GM21786 (cell line): ENCODE results near the gene AP1M1.
"Not testable (repeated sequence)": the region's sequence is repeated elsewhere in the genome, so short reads cannot be mapped to it uniquely, and the experiment has no call there.

Experiments
- ATAC-seq: cut with Tn5 transposase; IDR thresholded peaks from one replicate; pipeline ENCODE4 v1.9.1; 2021; ENCODE audit not compliant: unreplicated experiment

Gene AP1M1

DNA sequence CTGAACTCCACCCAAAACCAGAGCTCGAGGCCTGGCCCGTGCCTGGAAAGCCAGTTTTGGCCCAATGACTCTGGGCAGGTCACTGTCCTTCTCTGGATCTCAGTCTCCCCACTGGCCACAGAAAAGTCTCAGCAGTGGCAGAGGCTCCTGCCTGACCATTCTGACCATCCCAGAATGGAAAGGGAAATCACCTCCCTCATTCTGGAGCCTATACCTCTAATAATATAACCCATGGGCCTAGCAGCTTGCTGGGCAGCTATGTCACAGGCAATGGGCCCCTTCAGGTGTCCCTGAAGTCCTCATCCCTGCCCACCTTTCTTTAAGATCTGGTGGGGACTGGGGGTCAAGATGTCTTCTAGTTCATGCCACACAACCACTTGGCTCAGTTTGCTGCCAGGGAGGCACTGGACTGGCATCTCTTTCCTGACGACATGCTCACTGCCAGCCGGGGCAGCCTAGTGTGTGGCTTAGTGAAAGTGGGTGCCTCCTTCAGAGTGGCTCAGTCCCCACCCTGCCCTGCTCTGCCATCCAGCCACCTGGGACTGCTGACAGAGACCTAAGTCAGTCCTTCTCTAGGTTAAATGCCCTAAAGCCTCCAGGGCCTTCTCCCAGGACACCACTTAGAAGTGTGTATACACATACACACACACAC, 62.6 kb downstream of the AP1M1 start:
- no peak for ATAC-seq

DNA sequence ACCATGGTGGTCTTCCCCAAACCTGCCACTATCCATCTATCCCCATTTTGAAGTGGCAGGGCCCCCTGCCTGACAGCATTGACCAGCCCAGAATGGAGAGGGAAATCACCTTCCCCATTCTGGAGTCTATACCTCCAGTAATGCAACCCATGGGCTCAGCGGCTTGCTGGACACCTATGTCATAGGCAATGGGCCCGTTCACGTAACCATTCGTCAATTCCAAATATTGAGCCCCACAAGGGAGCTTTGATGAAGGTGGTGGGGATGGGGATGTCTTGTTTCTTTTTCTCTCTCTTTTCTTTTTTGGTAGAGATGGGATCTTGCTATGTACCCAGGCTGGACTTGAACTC, 63.1 kb downstream of the AP1M1 start:
- ATAC-seq, result no peak

DNA sequence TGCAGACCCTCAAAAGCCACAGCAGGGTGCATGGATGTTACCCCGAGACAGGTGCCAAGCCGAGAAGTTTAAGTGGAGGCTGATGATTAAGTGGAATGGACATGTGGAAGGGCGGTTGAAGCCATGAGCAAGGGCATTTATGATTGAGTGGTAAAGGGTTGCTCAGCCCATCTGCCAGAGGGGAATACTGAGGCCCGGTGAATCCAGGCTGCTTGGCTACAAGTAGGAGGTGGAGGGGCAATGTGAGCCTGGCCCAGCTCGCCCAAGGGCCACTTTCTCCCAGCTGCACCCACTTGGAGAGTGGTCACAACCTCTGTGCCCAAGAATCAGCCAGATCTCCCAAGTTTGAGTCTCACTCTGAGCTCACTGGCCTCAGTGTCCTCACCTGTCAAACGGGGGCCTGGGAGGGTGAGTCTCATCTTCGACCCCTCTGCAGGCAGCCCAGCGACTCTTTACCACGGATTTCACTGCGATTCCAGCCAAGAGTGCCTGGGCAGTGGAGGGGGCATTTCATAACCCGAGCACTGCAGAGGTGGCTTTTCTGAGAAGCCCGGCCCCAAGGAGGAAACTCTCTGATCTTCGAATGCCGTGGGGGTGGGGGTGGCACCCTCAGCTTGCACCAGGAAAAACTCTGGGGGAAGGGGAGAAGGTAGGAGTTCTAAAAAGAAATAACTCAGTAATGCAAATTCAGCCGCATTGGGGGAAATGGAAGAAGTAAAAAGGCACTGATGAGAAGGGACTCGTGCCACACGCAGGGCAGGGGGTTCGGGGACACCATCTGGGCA, 64.1 kb downstream of the AP1M1 start:
- no peak for ATAC-seq

DNA sequence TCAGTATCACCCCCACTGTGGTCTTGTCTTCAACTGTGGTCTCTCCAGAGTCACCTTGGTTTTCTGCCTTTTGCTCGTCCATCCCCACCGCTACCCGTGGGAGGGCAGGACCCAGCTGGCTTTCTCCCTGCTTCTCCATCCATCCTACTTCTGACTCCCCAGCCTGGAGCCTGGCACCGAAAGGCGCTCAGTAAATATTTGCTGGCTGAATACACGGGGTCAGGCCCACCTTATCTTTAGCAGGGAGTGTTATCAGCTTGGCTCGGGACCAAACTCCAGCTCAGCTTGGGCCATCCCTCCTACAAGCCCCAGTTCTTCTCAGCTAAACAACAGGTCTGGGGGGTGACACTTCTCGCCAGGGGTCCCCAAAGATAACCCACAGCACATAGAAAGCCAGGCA, 64.9 kb downstream of the AP1M1 start:
- no peak for ATAC-seq

DNA sequence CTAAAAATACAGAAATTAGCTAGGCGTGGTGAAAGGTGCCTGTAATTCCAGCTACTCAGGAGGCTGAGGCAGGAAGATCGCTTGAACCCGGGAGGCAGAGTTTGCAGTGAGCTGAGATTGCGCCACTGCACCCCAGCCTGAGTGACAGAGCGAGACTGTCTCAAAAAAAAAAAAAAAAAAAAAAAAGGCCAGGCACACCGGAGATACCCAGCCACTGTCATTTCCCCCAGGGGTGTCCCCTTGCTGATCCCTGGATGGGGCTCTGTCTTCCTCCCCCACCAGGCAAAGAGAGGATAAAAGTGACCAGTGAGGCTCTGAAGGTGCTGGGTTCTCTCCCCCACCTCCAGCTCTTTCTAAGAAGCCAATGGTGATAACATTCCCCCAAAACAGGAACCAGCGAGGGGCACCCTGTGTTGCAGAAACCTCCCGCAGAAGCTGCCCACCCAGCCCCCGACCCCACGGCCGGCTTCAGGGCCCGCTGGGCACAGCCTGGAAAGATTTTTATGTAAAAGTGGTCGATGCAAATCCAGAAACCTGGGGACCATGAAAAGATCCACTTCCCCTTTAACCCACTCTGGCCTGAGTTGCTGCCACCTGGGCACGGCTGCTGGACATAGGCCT, 65.5 kb downstream of the AP1M1 start:
- ATAC-seq, result no peak

DNA sequence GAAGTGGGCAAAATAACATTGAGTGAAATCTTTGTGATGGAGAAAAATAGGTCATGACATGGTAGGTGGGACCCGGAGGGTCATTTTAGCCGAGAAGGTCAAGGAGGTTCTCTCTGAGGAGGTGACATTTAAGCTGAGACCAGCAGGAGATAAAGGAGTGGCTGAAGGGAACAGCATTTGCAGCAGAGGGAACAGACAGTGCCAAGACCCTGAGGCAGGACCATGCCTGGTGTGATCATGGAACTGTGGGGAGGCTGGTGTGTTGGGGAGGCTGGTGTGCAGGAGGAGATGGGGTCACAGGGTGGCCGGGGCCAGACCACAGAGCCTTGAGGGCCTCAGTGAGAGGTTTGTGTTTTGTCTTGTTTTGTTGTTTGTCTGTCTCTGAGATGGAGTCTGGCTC, 67.5 kb downstream of the AP1M1 start:
- no peak for ATAC-seq

DNA sequence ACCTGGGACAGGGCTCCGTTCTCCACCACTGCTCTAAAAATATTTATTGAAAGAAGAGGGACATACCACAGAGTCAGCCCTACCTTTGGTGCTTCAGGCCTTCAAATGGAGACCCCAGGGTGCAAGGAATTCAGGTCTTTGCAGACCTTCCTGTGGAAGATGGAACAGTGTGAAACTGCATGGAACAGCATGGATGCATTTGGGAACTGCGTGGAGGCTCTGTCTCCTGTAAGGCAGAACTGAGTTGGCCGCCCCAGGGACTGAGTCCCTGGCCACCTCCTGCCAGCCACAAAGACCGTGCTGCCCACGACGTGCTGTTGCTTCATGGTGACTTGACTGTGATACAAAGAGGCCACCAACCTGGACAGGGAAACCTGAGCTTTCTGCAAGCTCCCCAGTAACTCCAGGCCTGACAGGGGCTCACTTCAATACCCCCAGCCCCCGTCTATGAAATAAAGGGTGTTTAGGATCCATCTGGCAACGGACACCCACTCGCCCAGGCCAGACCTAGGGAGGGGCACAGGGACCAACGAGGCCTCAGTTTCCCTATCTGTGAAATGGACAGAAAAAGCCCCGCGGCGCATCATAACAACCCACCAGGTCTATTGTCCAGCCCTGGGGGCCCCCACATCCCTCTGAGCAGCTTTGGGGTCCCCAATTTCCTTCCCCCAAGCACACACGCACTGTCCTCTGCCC, 68.3 kb downstream of the AP1M1 start:
- ATAC-seq, result no peak

DNA sequence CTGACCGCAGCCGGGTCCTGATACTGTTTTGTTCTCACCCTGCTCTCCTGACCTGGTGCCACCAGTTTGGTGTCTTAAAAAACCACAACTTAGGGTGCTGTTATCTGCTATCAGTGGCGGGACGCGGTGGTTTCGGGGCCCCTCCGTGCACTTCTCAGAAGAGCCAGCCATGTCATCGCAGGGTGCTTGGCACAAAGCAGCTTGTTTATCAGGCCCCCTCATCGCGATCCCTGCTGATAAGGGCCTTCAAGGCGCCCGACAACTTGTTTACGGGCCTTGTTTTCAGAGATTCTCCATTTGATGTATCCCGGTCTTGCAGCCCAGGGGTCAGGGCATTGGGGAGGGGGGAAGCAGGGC, 68.9 kb downstream of the AP1M1 start:
- ATAC-seq, result no peak

DNA sequence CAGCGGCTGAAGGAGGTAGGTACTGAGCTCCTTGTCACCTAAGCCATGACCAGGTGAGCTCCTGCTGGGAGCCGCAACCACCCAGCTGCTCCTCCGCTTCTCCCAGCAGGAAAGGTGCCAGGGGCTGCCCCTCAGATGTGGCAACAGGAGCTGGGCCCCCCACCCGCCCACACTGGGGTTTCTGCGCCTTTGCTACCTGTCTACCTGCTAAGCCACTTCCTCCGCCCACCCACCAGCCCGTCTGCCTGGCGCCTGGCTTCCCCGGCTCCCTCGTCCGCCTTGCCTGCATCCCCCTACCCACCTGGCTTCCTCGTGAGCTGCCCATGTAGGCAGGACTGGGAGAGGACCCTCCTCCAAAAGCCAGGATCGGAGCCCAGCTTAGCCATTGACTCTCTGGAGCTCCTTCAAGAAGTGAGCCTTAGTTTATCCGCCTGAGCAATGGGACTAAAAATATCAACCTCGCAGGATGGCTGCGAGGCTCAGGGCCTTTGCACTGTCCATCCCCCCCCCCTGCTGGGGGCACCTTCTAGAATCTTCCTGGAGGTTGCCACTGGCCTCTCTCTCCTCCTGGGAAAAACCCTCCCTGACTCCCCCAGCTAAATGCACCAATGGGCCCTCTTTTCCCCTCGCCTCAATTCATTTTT, 71.1 kb downstream of the AP1M1 start:
- ATAC-seq, result no peak

DNA sequence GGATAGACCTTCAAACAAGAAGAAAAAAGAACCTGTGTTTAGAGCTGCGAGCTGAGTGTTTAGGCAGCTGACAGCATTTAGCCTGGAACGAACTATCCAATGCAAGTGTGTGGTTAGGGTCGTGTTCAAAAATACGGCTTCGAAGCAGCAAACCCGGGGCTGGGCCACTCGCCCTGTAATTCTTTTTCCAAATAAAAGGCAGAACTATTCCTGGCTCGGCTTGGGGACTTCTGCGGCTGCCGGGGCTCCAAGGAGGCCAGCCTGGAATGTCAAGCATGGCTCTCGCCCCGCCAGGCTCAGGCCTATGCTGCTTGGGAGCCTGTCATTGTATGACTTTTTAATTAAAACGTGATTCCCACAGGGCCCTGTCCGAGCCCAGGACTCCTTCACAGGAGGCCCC, 75.2 kb downstream of the AP1M1 start:
- ATAC-seq, result no peak

DNA sequence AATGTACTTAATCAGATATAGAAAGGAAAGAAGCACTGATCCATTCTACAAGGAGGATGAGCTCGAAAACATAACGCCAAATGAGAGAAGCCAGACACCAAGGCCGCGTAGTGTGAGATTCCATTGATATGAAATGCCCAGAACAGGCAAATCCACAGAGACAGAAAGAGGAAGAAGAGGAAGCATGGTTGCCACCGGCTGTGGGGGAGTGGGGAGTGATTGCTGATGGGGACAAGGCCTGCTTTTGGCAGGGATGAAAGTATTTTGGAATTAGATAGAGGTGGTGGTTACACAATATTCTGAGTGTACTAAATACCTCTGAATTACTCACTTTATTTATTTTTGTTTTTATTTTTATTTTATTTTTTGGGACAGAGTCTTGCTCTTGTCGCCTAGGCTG, 76.7 kb downstream of the AP1M1 start:
- no peak for ATAC-seq

DNA sequence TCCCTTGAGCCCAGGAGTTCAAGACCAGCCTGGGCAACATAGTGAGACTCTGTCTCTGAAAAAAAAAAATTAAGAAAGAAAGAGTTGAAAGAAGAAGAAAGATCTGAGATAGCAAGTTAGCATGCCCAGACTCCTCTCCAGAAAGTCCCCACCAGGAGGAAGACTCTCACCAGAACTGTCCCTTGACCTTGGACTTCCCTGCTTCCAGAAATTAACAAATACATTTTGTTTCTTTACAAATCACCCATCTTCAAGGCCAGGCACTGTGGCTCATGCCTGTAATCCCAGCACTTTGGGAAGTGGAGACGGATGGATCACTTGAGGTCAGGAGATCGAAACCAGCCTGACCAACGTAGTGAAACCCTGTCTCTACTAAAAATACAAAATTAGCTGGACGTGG, 82.6 kb downstream of the AP1M1 start:
- no peak for ATAC-seq

DNA sequence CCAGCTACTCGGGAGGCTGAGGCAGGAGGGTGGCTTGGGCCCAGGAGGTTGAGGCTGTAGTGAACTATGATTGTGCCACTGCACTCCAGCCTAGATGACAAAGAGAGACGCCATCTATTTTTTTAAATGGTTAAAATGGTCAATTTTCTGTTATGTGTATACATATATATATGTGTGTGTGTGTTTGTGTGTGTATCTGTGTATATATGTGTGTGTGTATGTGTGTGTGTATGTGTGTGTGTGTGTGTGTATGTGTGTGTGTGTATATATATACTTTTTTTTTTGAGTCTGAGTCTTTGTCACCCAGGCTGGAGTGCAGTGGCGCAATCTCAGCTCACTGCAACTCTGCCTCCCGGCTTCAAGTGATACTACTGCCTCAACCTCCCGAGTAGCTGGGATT, 84.0 kb downstream of the AP1M1 start:
- ATAC-seq, result no peak

DNA sequence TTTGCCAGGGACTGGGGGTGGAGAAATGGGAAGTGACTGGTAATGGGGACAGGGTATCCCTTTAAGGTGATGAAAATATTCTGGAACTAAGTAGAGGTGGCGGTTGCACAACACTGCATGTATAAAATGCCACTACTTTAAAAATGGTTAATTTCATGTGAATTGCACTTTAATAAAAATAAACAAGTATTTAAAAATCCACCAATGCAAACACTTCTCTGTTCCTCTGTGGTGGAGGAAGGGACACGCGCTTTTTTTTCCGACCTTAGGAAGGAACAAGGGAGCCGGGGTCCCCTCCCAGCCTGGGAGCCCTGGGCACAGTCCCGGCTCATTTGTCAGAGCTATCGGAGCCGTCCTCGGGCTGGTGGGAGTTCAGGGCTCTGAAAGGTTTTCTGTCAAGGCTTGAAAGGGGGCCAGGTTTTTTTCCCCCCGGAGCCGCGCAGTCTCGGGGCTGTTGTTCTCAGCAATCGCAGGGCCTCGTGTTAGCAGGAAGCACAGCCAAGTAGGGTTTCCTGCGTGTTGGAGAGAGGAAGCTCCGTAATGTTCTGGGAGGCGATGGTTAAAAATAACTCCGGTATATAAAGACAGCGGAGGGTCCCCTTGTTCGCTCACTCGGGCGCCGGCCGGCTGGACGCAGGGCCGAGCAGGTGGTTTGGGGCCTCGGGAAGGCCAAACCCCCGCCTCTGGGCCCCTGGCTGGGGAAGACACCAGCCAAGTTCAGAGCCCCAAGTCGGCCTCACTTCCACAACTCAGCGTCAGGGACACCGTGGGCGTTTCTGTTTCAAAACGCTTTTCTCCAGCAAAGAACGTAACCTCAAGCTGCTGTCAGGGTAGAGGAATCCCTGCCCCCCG, 85.7 kb downstream of the AP1M1 start:
- no peak for ATAC-seq

DNA sequence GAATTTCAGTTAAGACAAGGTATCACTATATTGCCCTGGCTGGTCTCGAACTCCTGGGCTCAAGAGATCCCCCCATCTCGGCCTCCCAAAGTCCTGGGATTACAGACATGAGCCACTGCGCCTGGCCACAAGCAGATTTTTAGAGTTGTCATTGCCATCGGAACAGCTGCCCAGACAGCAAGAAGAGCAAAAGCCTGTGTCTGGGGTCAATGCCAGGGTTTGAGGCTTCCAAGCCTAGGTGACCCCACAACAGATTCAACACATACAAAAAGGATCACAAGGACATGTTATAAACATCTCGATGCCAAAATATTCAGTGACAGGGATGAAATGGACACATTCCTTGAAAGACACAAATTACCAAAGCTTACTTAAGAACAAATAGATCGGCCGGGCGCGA, 86.8 kb downstream of the AP1M1 start:
- ATAC-seq, result no peak

DNA sequence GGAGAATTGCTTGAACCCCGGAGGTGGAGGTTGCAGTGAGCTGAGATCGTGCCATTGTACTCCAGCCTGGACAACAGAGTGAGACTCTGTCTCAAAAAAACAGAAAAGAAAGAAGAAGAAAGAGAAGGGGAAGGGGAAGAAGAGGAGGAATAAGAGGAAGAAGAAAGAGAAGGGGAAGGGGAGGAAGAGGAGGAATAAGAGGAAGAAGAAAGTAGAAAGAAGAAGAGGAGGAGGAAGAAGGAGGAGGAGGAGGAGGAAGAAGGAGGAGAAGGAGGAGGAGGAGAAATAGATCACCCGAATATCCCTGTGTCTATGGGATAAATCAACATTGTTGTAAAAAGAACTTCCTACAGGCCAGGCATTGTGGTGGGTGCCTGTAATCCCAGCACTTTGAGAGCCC, 87.4 kb downstream of the AP1M1 start:
- ATAC-seq, result not testable (repeated sequence)

DNA sequence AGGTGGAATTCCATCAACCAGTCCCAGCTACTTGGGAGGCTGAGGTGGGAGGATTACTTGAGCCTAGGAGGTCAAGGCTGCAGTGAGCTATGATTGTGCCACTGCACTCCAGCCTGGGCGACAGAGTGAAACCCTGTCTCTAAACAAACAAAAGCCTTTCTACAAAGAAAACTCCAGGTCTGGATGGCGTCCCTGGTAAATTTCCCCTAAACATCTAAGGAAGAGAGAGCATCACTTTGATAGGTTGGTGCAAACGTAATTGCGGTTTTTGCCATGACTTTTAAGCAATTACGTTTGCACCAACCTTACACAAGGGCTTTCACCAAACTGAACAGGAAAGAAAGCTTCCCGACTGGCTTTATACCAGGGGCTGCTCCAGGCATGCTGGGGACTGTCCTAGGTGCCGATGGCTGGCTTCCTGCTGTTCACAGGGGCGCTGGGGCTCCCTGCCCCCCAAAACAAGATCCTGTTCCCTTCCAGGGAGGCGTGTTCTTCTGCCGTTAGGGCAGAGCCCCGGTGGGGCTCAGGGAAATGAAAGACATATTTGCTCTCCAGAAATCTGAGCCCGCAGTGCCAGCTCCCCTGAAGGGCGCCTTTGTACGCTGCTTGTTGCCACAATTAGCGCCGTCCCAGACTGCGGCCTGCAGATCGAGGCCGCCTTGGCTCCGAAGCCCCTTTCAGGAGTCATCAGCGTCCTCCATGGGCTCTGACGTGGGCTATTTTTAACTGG, 88.2 kb downstream of the AP1M1 start:
- ATAC-seq, result no peak

DNA sequence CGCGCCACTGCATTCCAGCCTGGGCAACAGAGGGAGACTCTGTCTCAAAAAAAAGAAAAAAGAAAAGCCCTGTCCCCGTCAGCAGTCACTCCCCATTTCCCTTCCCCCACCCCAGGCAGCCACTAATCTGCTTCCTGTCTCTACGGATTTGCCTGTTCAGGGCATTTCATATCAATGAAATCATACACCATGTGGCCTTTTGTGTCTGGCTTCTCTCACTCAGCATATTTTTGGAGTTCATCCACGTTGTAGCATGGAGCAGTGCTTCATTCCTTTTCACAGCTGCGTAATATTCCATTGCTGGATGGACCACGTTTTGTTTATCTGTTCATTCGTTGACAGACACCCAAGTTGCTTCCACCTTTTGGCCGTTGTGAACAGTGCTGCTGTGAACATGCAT, 90.8 kb downstream of the AP1M1 start:
- ATAC-seq, result no peak

DNA sequence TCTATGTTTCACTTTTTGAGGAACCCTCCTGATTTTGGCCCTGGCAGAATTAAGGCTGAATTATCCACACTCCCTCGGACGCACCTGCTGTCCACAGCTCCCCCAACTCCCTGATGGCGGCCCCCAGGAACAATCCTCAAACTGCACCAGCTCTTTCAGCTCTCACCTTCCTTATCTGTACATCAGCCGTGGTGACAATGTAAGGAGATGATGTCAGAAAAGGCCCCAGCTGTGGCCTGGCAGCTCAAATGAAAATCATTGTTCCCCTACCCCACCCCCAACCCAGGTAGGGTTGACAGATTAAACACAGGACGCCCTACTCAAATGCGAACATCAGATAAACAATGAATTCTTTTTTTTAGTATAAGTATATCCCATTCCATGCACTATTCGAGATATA, 91.9 kb downstream of the AP1M1 start:
- ATAC-seq, result no peak

DNA sequence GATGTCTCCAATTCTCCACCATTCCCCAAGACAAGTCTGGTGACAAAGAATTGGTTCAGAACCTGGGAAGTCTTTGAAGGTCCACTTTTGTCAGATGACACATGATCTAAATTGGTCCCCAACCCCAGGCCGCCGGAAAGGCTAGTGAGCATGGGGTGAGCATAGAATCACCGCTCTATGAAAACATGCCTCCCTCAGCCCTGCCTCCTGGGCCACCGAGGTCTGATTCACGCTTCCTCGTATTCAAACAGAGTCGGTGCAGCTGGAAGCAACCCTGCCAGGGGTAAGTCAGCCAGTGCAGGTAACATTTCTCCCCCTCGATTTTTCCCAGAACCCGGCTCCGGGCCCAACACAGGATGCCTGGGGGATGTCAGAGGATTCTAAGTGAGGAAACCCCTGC, 93.0 kb downstream of the AP1M1 start:
- no peak for ATAC-seq
